ENCODE measurements around the gene GCH1.

Gene GCH1

GRCh38 chr14:54844479-54844878 is 58.1 kb downstream of the GCH1 start:
- DNase-seq (ENCODE audit: low read depth, low spot score): no peak
- H3K27me3 ChIP-seq (ENCODE audit: insufficient read depth, insufficient read length): no peaks in the 10 kb centered on the region
- no peaks in the 10 kb centered on the region for H3K9me3 ChIP-seq (ENCODE audit: insufficient read depth, low read length)
- no peaks in the 10 kb centered on the region for H3K4me1 ChIP-seq (ENCODE audit: insufficient read depth, insufficient read length)
- no peaks in the 10 kb centered on the region for H3K36me3 ChIP-seq (ENCODE audit: insufficient read depth, insufficient read length, low read length)
- H3K9ac ChIP-seq (ENCODE audit: insufficient read length, low read depth): no peak overlapping the region
- TF ChIP-seq YY1 (IDR thresholded peaks at IDR 0.05; ENCODE audit: insufficient read depth, insufficient read length) (no peak), SUZ12 (IDR thresholded peaks at IDR 0.05; ENCODE audit: extremely low read depth, insufficient read depth, insufficient read length) (no peak), ZNF274 (IDR thresholded peaks at IDR 0.05; ENCODE audit: low read depth, low read length) (no peak)
- no peak overlapping the region for H3K4me3 ChIP-seq (ENCODE audit: insufficient read length, low read depth)

DNA sequence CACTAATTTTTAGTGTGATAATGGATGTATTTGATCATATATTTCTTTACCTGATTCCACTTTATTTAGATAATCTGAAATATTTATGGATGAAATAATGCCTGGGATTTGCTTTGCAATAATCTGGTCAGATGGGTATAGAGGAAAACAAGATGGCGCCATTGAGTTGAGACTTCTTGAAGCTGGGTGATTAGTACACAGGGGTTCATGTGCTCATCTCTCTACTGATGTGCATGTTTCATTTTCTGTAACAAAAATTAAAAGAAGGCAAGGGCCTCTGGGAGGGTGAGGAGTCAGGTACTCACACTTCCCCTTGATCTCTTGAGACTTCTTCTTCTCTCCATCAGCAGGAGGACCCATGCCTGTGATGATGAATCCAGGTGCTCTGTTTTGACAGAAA is 61.8 kb downstream of the GCH1 start:
- Histone ChIP-seq H3K36me3 (ENCODE audit: insufficient read depth, insufficient read length, low read length) (no peaks in the 10 kb centered on the region), H3K9ac (ENCODE audit: insufficient read length, low read depth) (no peak overlapping the region), H3K27me3 (ENCODE audit: insufficient read depth, insufficient read length) (no peaks in the 10 kb centered on the region), H3K9me3 (ENCODE audit: insufficient read depth, low read length) (no peaks in the 10 kb centered on the region), H3K4me1 (ENCODE audit: insufficient read depth, insufficient read length) (no peaks in the 10 kb centered on the region), H3K4me3 (ENCODE audit: insufficient read length, low read depth) (no peak overlapping the region)
- DNase-seq (ENCODE audit: low read depth, low spot score): no peak
- TF ChIP-seq SUZ12 (IDR thresholded peaks at IDR 0.05; ENCODE audit: extremely low read depth, insufficient read depth, insufficient read length) (no peak), ZNF274 (IDR thresholded peaks at IDR 0.05; ENCODE audit: low read depth, low read length) (no peak), YY1 (IDR thresholded peaks at IDR 0.05; ENCODE audit: insufficient read depth, insufficient read length) (no peak)

DNA sequence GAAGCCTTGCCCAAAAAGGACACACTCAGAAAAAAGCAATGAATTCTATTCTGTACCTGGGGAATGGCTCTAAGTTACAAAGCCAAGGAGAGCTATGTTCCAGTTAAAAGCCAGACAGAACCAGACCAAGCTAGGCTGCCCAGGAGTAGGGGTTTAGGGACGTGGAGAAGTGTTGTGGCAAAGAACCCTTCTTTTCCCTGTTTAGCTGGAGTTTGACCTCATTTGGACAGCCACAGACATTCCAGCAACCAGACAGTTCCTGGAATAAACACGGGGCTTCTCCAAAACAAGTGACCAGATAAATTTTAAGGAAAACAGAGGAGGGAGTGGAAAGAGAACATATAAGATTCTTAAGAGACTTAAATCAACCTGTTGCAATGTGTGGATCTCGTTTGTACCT is 62.3 kb downstream of the GCH1 start:
- H3K27me3 ChIP-seq (ENCODE audit: insufficient read depth, insufficient read length): no peaks in the 10 kb centered on the region
- no peaks in the 10 kb centered on the region for H3K36me3 ChIP-seq (ENCODE audit: insufficient read depth, insufficient read length, low read length)
- no peaks in the 10 kb centered on the region for H3K4me1 ChIP-seq (ENCODE audit: insufficient read depth, insufficient read length)
- H3K9ac ChIP-seq (ENCODE audit: insufficient read length, low read depth): no peak overlapping the region
- H3K9me3 ChIP-seq (ENCODE audit: insufficient read depth, low read length): no peaks in the 10 kb centered on the region
- DNase-seq (ENCODE audit: low read depth, low spot score): no peak
- TF ChIP-seq ZNF274 (IDR thresholded peaks at IDR 0.05; ENCODE audit: low read depth, low read length) (no peak), SUZ12 (IDR thresholded peaks at IDR 0.05; ENCODE audit: extremely low read depth, insufficient read depth, insufficient read length) (no peak), YY1 (IDR thresholded peaks at IDR 0.05; ENCODE audit: insufficient read depth, insufficient read length) (no peak)
- H3K4me3 ChIP-seq (ENCODE audit: insufficient read length, low read depth): no peak overlapping the region

GRCh38 chr14:54839701-54840119 is 62.9 kb downstream of the GCH1 start:
- DNase-seq (ENCODE audit: low read depth, low spot score): no peak
- no peaks in the 10 kb centered on the region for H3K27me3 ChIP-seq (ENCODE audit: insufficient read depth, insufficient read length)
- H3K9ac ChIP-seq (ENCODE audit: insufficient read length, low read depth): no peak overlapping the region
- H3K9me3 ChIP-seq (ENCODE audit: insufficient read depth, low read length): no peaks in the 10 kb centered on the region
- no peak for TF ChIP-seq YY1 (IDR thresholded peaks at IDR 0.05; ENCODE audit: insufficient read depth, insufficient read length)
- no peak for TF ChIP-seq ZNF274 (IDR thresholded peaks at IDR 0.05; ENCODE audit: low read depth, low read length)
- TF ChIP-seq SUZ12 (IDR thresholded peaks at IDR 0.05; ENCODE audit: extremely low read depth, insufficient read depth, insufficient read length): no peak
- H3K4me1 ChIP-seq (ENCODE audit: insufficient read depth, insufficient read length): no peaks in the 10 kb centered on the region
- no peaks in the 10 kb centered on the region for H3K36me3 ChIP-seq (ENCODE audit: insufficient read depth, insufficient read length, low read length)
- H3K4me3 ChIP-seq (ENCODE audit: insufficient read length, low read depth): no peak overlapping the region

DNA sequence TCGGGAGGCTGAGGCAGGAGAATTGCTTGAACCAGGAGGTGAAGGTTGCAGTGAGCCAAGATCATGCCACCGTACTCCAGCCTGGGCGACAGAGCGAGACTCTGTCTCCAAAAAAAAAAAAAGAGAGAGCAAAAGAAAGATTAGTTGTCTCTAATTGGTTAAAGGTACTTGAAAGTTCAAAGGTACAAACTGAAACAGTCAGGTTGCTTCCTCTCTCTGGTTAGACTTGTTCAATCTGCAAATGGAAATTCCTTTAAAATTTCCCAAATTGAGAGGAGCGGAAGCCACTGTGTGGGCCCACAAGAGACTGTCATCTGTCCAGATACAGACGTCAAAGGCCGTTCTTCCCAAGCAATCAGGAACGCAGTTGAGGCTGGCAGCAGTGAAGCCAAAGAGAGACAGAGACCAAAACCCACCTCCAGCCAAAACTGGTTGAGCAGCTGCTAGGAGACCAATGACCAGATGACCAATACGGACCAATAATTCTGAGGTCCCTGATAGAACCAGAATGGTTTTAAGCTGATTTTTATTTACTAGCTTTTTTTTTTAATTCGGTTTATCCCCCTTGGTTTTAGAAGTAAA is 63.6 kb downstream of the GCH1 start:
- TF ChIP-seq SUZ12 (IDR thresholded peaks at IDR 0.05; ENCODE audit: extremely low read depth, insufficient read depth, insufficient read length): no peak
- TF ChIP-seq ZNF274 (IDR thresholded peaks at IDR 0.05; ENCODE audit: low read depth, low read length): no peak
- TF ChIP-seq YY1 (IDR thresholded peaks at IDR 0.05; ENCODE audit: insufficient read depth, insufficient read length): no peak
- Histone ChIP-seq H3K9me3 (ENCODE audit: insufficient read depth, low read length) (no peaks in the 10 kb centered on the region), H3K9ac (ENCODE audit: insufficient read length, low read depth) (no peak overlapping the region), H3K4me1 (ENCODE audit: insufficient read depth, insufficient read length) (no peaks in the 10 kb centered on the region), H3K36me3 (ENCODE audit: insufficient read depth, insufficient read length, low read length) (no peaks in the 10 kb centered on the region), H3K4me3 (ENCODE audit: insufficient read length, low read depth) (no peak overlapping the region), H3K27me3 (ENCODE audit: insufficient read depth, insufficient read length) (no peaks in the 10 kb centered on the region)
- no peak for DNase-seq (ENCODE audit: low read depth, low spot score)

GRCh38 chr14:54837508-54838149 is 65.0 kb downstream of the GCH1 start:
- no peak overlapping the region for H3K4me3 ChIP-seq (ENCODE audit: insufficient read length, low read depth)
- no peaks in the 10 kb centered on the region for H3K36me3 ChIP-seq (ENCODE audit: insufficient read depth, insufficient read length, low read length)
- H3K27me3 ChIP-seq (ENCODE audit: insufficient read depth, insufficient read length): no peaks in the 10 kb centered on the region
- no peaks in the 10 kb centered on the region for H3K4me1 ChIP-seq (ENCODE audit: insufficient read depth, insufficient read length)
- no peak for DNase-seq (ENCODE audit: low read depth, low spot score)
- H3K9ac ChIP-seq (ENCODE audit: insufficient read length, low read depth): no peak overlapping the region
- H3K9me3 ChIP-seq (ENCODE audit: insufficient read depth, low read length): no peaks in the 10 kb centered on the region
- TF ChIP-seq SUZ12 (IDR thresholded peaks at IDR 0.05; ENCODE audit: extremely low read depth, insufficient read depth, insufficient read length): no peak
- TF ChIP-seq YY1 (IDR thresholded peaks at IDR 0.05; ENCODE audit: insufficient read depth, insufficient read length): no peak
- no peak for TF ChIP-seq ZNF274 (IDR thresholded peaks at IDR 0.05; ENCODE audit: low read depth, low read length)

GRCh38 chr14:54836231-54836630 is 66.4 kb downstream of the GCH1 start:
- TF ChIP-seq ZNF274 (IDR thresholded peaks at IDR 0.05; ENCODE audit: low read depth, low read length) (no peak), SUZ12 (IDR thresholded peaks at IDR 0.05; ENCODE audit: extremely low read depth, insufficient read depth, insufficient read length) (no peak), YY1 (IDR thresholded peaks at IDR 0.05; ENCODE audit: insufficient read depth, insufficient read length) (no peak)
- no peaks in the 10 kb centered on the region for H3K36me3 ChIP-seq (ENCODE audit: insufficient read depth, insufficient read length, low read length)
- no peak overlapping the region for H3K4me3 ChIP-seq (ENCODE audit: insufficient read length, low read depth)
- H3K9me3 ChIP-seq (ENCODE audit: insufficient read depth, low read length): no peaks in the 10 kb centered on the region
- DNase-seq (ENCODE audit: low read depth, low spot score): no peak
- no peaks in the 10 kb centered on the region for H3K27me3 ChIP-seq (ENCODE audit: insufficient read depth, insufficient read length)
- H3K4me1 ChIP-seq (ENCODE audit: insufficient read depth, insufficient read length): no peaks in the 10 kb centered on the region
- no peak overlapping the region for H3K9ac ChIP-seq (ENCODE audit: insufficient read length, low read depth)

Data from NT2/D1 (cell line).